NCI-H748 (cell line): ENCODE measurements around the gene PLA2G4D.
A peak's percentile ranks its signal among the peaks of the same experiment; 100 is the strongest.

Experiments
- DNase-seq: peaks from one replicate; lab custom pipeline; 2025; ENCODE audit not compliant: unreplicated experiment; lab: John Stamatoyannopoulos, UW

The PLA2G4D gene, protein sequence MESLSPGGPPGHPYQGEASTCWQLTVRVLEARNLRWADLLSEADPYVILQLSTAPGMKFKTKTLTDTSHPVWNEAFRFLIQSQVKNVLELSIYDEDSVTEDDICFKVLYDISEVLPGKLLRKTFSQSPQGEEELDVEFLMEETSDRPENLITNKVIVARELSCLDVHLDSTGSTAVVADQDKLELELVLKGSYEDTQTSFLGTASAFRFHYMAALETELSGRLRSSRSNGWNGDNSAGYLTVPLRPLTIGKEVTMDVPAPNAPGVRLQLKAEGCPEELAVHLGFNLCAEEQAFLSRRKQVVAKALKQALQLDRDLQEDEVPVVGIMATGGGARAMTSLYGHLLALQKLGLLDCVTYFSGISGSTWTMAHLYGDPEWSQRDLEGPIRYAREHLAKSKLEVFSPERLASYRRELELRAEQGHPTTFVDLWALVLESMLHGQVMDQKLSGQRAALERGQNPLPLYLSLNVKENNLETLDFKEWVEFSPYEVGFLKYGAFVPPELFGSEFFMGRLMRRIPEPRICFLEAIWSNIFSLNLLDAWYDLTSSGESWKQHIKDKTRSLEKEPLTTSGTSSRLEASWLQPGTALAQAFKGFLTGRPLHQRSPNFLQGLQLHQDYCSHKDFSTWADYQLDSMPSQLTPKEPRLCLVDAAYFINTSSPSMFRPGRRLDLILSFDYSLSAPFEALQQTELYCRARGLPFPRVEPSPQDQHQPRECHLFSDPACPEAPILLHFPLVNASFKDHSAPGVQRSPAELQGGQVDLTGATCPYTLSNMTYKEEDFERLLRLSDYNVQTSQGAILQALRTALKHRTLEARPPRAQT

DNA sequence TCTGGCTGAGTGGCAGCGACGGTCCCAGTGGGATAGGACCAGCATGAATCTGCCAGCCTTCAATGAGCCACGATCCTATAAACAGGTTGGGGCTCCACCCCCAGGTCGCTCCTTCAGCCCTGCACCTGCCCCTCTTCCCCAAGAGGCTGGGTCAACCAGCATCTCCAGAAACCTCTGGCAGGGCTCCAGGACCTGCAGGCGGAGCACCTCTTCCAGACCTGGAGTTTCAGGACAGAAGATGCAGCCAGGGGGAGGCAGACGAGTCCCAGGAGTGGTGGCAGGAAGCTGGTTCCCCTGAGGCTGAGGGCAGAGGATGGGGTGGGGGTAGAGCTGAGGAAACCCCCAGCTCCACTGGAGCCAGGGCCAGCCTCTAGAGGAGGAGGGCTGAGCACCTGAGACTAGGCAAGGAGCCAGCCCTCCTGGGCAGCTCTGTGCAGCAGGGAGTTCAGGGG lies at the start of gene PLA2G4D:
PLA2G4D (minus strand) TSS at position 51 of the 452 bp plus-strand sequence. CDS start 103 bp downstream, outside the sequence.
- DNase-seq, result peak; percentile 23

GRCh38 chr15:42143356-42143755 lies 49.0 kb upstream of the PLA2G4D start:
- DNase-seq, result no peak

DNA sequence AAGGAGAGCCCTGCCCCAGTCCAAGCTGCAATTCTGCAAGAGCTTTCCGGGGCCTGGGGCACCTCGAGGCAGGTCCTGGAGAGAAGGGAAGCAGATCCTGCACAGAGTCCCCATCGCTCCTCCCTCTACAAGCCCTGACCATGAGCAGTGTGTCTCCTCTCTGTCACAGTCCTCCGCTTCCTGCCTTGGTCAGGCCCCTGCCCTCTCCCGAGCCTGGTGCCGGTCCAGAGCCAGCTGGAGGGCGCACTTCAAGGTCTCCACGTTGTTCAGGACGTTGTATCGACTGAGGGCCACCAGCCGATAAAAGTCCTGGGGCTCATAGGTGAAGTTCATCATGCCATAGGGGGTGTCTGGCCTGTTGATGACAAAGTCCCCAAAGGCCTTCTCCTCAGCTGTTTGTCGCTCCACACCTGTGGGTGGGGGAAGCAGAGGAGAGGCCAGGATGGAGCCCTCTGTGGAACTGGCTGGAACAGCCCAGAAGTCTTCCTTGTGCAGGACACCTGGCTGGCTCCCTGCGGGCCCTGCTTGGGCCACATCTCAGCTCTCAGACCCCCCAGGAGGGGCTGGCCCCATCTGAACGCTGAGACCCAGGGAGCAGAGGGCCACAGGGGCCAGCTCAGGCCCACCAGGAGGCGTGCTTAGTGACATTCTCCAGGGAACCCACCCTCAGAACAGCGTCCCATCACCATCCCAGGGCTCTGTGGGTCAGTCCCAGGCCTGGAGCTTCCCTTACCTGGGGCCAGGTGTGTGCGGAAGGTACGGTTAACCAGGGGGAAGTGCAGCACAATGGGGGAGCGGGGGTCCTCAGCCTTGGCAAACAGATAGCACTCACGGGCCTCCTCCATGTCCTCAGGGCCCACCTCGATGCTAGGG lies 47.7 kb upstream of the PLA2G4D start:
- DNase-seq, result no peak

- no peak for DNase-seq
Observed at GRCh38 chr15:42141246-42141645, 46.9 kb upstream of the PLA2G4D start.

GRCh38 chr15:42140383-42141070 lies 46.2 kb upstream of the PLA2G4D start:
- no peak for DNase-seq

GRCh38 chr15:42139596-42139995 lies 45.2 kb upstream of the PLA2G4D start:
- no peak for DNase-seq

- DNase-seq, result peak; percentile 34
Observed at GRCh38 chr15:42138968-42139386, 44.6 kb upstream of the PLA2G4D start.

GRCh38 chr15:42138411-42138810 lies 44.0 kb upstream of the PLA2G4D start:
- no peak for DNase-seq

DNA sequence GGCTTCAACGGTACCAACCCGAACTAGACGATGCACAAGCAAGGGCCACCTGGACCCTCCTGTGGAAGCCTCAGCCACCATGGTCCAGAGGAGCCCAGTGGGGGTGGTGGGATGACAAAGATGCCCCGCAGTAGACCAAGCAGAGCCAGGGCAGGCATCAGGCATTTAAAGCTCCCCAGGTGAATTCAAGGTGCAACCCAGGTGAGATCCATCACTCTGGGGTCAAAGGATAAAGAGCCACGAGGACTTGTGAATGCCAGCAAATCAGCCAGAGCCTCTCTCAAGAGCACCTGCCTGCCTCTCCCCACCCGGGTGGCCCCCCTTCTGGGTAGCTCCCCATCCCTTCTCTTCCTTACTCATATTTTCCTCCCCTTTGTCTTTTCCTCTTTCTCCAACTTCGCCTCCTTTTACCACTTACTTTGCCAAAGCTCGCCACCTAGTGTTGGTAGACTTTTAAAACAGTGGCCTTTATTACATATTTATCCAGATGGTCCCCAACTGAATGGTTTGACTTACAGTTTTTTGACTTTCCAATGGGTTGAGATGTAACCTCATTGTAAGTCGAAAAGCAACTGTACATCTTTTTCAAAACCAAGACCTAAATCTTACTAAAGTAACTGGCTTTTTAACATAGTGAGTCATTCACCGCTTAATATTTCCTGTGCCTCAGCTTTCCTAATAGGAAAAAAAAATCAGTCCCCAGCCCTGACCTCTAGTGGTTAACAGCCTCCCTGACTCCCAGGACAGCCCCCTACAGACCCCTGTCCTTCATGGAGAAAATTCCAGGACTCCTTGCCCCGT lies 43.3 kb upstream of the PLA2G4D start:
- peak; percentile 47 for DNase-seq

DNA sequence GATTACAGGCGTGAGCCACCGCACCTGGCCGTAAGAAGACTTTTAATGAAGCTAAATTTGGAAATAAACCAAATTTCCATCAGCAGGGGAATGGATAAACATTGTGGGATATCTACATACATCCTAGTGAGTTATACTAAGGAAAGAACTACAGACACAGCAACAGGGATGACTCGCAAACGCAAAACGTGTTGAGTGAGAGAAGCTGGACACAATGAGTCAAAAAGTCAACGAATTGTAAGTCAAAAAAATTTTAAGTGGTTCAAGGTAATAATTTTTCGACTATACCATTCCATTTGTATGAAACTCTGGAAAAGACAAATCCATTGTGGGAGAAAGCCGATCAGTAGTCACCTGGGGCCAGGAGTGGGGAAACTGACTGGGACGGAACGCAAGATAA lies 42.2 kb upstream of the PLA2G4D start:
- no peak for DNase-seq

DNA sequence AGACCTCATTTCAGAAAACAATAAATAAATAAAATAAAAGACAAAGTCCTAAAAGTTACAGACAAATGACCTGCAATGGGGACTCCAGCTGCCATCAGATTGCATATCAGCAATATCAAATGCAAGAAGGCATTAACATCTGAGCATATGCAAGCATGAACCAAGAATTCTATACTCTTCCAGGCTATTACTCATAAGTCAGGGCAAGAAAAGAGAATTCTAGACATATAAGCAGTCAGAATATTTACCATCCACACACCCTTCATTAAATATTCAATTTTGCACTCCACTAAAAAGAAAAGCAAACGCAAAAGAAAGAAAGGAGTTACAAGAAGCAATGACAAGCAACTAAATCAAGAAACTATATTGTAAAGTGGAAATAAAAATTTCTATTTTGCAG lies 41.0 kb upstream of the PLA2G4D start:
- no peak for DNase-seq

GRCh38 chr15:42134617-42135245 lies 40.4 kb upstream of the PLA2G4D start:
- no peak for DNase-seq

DNA sequence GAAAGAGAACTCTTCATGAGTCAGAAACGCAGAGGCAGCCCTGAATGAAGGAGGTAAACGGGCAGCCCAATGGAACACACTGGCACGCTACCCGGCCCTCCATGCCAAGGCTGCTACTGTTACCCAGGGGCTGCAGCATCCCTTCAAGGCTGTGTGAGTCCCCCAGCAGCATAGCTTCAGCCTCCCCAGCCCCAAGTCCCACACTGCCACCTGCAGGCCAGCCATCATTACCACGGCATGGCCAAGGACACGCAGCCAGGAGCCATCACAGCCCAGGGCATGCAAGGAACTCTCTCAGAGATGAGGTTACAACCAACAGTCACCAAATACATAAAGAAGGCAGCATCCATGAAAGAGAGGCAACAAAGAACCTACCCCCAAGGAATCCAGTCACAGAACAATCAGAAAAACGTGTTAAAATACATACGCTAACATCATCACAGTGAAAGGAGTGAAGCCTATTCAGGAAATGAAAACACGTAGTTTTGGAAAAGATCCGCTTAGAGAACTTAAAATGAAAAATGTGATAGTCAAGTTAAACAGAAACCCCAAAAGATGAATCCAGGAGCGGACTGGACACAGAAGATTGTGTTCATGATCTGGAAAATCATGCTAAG lies 39.6 kb upstream of the PLA2G4D start:
- peak; percentile 57 for DNase-seq

DNA sequence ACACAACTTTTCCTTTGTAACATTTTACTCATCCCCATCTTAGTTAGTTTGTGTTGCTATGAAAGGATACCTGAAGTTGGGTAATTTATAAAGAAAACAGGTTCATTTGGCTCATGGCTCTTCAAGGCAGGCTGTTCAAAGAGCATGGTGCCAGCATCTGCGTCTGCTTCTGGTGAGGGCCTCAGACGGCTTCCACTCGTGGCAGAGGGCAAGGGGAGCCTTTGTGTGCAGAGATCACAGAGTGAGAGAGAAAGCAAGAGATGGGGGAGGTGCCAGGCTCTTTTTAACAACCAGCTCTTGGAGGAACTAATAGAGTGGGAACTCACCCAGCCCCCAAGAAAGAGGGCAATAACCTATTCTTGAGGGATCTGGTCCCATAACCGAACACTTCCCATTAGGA lies 39.0 kb upstream of the PLA2G4D start:
- no peak for DNase-seq

DNA sequence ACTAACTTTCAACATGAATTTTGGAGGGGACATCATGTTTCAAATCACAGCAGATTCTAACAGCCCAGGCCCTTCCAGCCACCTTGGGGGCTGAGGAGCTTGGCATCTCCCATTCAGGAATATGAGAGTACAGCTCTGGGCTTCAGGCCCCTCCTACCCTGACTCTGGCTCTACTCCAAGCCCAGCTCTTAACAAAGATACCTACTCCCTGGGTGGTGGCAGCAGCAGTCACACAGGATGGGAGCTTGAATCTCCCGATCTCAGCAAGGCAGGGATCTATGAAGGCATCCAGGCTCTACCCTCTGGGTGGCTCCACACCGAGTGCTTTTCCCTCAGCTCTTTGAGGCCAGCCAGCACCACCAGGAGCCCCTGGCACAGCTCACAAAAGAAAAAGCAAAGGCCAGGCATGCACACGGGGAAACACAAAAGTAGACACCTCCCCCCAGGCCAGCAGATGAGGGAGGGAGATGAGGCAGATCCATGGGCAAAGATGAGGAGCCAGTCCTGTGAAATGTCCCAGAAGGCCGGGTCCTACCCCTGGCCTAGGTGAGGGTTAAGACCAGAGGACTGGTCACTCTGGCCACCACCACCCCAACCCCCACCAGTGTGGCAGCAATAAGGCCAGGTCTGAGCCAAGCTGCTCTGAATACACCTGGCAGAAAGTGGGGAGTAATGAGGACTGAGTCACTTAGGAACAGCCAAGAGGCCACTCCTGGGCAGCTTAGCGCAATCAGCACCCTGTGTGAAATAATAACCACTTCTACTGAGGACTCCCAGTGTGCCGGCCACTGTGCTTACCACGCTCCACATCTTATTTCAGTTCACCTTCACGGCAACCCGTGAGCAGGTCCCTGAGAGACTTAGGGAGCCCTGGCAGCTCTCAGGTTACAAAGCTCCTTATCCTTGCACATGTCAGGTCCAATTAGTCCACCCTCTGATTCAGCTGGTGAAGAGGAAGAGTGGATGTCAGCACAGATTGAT lies 37.8 kb upstream of the PLA2G4D start:
- peak; percentile 9 for DNase-seq

DNA sequence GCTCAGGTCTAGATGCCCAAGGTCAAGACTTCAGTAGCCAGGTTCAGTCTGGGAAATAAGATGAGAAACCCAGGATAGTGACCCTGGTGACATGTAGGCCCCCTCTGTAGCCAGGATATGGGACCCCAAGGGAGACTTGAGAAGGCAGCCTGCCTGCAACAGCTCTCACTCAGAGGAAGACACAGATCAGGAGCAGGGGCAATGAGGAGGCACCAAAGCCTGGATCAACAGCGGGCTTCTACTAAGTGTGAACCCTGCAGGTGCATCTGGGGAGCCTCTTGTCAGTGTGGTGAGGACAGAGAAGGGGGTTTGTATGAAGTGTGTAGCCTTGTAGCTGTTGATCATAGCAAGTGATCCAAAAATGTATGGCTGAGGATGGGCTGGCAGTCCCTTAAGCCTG lies 36.6 kb upstream of the PLA2G4D start:
- DNase-seq, result no peak

GRCh38 chr15:42130246-42130986 lies 36.1 kb upstream of the PLA2G4D start:
- no peak for DNase-seq
